Epithelial cell of prostate (primary cell): ENCODE results near the gene PRKAR2B.

Source experiments
- DNase-seq: peaks from one replicate; pipeline ENCODE4 v3.0.0-alpha.2; 2011; ENCODE audit warnings: low read depth, low spot score
- H3K27ac ChIP-seq: fragments of 450-650 bp; 2 replicates; pipeline ENCODE4 v1.5.1; 2017; ENCODE audit warnings: mild to moderate bottlenecking

The PRKAR2B gene

GRCh38 chr7:107208024-107208521 is 163.6 kb downstream of the PRKAR2B start:
- DNase-seq: no peak
- H3K27ac ChIP-seq: no peak overlapping the region

DNA sequence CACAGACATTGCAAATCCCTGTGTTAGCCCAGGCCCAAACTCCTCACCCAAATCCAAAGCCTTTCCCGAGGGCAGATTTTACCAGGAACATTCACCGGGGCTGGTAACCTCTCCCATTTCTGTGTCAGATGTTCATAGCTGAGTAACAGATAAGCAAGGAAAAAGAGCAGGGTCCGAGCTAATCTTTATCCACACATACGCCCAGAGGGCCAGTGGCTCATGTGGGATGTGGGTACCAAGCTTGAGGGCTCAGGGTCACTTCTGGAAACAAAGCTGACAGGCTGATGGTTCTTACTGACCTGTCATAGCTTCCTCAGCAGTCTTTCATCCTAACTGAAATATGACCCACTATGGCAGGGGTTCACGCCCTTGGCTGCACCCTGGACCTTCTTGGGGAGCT is 164.1 kb downstream of the PRKAR2B start:
- no peak for DNase-seq
- no peak overlapping the region for H3K27ac ChIP-seq

DNA sequence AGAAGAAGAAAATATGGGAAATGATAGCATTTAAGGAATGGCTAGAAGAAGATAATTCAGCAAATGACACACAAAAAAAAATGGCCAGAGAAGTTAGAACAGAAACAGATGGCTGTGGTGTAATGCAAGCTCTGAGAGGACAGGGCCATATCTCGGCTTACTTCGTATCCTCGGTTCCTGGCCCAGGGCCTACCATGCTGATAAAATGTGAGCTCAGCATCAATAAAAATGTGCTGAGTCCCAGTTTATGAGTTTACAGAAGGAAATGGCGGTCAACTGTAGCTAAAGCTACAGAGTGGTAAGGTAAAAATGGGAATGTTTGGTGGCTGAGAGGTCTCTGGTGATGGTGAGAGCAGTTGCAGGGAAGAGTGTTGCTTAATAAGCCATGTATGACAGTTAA is 165.1 kb downstream of the PRKAR2B start:
- DNase-seq: no peak

DNA sequence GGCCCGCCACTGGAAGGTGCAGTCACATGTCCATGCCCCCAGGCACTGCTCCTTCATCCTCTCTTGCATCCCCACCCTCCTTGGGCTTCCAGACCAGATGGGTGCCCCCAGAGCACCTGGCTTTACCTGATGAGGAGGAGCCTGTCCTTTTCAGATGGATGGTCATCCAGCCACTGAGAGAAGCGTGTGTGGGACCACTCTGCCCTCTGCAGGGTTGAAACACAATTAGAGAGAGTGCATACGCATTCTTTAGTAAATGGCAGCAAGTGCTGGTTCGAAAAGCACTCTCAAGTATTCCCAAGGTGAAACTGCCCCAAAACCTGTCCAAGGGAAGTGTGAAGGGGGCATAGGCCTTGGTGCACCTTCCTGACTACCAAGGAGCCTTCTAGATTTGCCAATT is 165.9 kb downstream of the PRKAR2B start:
- no peak for DNase-seq
- H3K27ac ChIP-seq: no peak overlapping the region

More for the DNA sequence above, 165.1 kb downstream of the PRKAR2B start:
- H3K27ac ChIP-seq: no peak overlapping the region
